Tibial nerve (tissue), 4 donors: Measurements from ENCODE around the gene CAND1. TPM values are rescaled to one million over a fixed set of nuclear protein-coding genes. Genes with fewer than 3 reads are reported as not detected.

Experiments
- DNase-seq, 2 donors: peaks; one replicate each; pipeline ENCODE4 v3.0.0-alpha.2; 2019; ENCODE audit warnings: low spot score in 2 of 2
- H3K27ac ChIP-seq, 4 donors: fragments of 200-600 bp; sonication (generic) in 3 of 4; one replicate each; pipeline ENCODE4 v1.5.1; 2017 to 2019; ENCODE audit warnings: mild to moderate bottlenecking in 1 of 4
- H3K27me3 ChIP-seq, 2 donors: fragments of 200-600 bp; sonication (generic) in 1 of 2; one replicate each; pipeline versions ENCODE4 v1.5.1 to v1.6.0; 2017 to 2019
- H3K36me3 ChIP-seq, 3 donors: fragments of 200-600 bp; sonication (generic); one replicate each; pipeline ENCODE4 v1.5.1; 2018 to 2019
- H3K4me1 ChIP-seq, 4 donors: fragments of 200-600 bp; sonication (generic) in 3 of 4; one replicate each; pipeline ENCODE4 v1.5.1; 2017 to 2019
- H3K4me3 ChIP-seq, 4 donors: fragments of 200-600 bp; sonication (generic) in 3 of 4; one replicate each; pipeline ENCODE4 v1.5.1; 2017 to 2019; ENCODE audit warnings: mild to moderate bottlenecking in 1 of 4, moderate library complexity in 1 of 4
- H3K9me3 ChIP-seq, 4 donors: fragments of 200-600 bp; sonication (generic) in 3 of 4; one replicate each; pipeline ENCODE4 v1.5.1; 2017 to 2019
- CTCF ChIP-seq, 5 experiments: fragments of 200-600 bp in 3 of 5; fragments of 450-650 bp in 2 of 5; sonication (generic) in 3 of 5; IDR thresholded peaks; one replicate each; pipeline ENCODE4 v1.5.1; 2016 to 2019; ENCODE audit warnings: antibody characterized with exemption in 5 of 5, mild to moderate bottlenecking in 3 of 5, moderate library complexity in 2 of 5
- EP300 ChIP-seq, 2 donors: sonication (generic); formaldehyde crosslinking; IDR thresholded peaks; one replicate each; pipeline ENCODE4 v1.6.1; 2017; ENCODE audit warnings: antibody characterized with exemption in 2 of 2, mild to moderate bottlenecking in 1 of 2
- POLR2A ChIP-seq, 2 donors: fragments of 450-650 bp; IDR thresholded peaks; one replicate each; pipeline ENCODE4 v1.6.1; 2017; ENCODE audit warnings: antibody characterized with exemption in 2 of 2, mild to moderate bottlenecking in 2 of 2, moderate library complexity in 2 of 2
- WGBS, 2 donors: methylation state at CpG; one replicate each; pipeline ENCODE4 v1.1.5; 2018; 5-methylcytosine and 5-hydroxymethylcytosine counted together
- total RNA-seq, 4 donors: library from RNA; depleted of rRNA; stranded (reverse); fragments of >200 nt; gene quantifications; one replicate each; pipeline ENCODE4 v1.1.0, GENCODE V29; 2016

The CAND1 gene
- total RNA-seq, 4 donors from 2014 or later = 67.2 to 105 (median 72.9) TPM

GRCh38 chr12:67271976-67272375 lies 2.8 kb downstream of the CAND1 start:
- no peaks in the 10 kb centered on the region for H3K27me3 ChIP-seq
- no peak for TF ChIP-seq EP300 (IDR thresholded peaks at IDR 0.05)
- TF ChIP-seq CTCF (IDR thresholded peaks at IDR 0.05) = no peak
- TF ChIP-seq POLR2A (IDR thresholded peaks at IDR 0.05) = no peak
- H3K9me3 ChIP-seq = no peaks in the 10 kb centered on the region
- no peaks in the 10 kb centered on the region for H3K36me3 ChIP-seq
- H3K27ac ChIP-seq = peak overlapping the region in 2 of 4 donors; percentile 97
- DNase-seq = no peak
- H3K4me3 ChIP-seq = no peak overlapping the region
- 24 to 29% methylated on average over 1 of the region's 1 CpG for WGBS, 2 donors
- H3K4me1 ChIP-seq = peaks cover 0 to 62% (median 35%) of the 10 kb centered on the region in 4 donors

- H3K4me3 ChIP-seq = no peak overlapping the region
- TF ChIP-seq CTCF (IDR thresholded peaks at IDR 0.05) = no peak
- TF ChIP-seq POLR2A (IDR thresholded peaks at IDR 0.05) = no peak
- TF ChIP-seq EP300 (IDR thresholded peaks at IDR 0.05) = no peak
- WGBS, 2 donors = 15 to 16% methylated on average over 3 of the region's 3 CpGs
- no peaks in the 10 kb centered on the region for H3K27me3 ChIP-seq
- H3K36me3 ChIP-seq = no peaks in the 10 kb centered on the region
- H3K9me3 ChIP-seq = no peaks in the 10 kb centered on the region
- DNase-seq = no peak
- H3K4me1 ChIP-seq = peaks cover 0 to 70% (median 34%) of the 10 kb centered on the region in 4 donors
- H3K27ac ChIP-seq = peak overlapping the region in 1 of 4 donors; percentile 35
These were observed 5.0 kb downstream of the CAND1 start for GRCh38 chr12:67274186-67274585.

- Histone ChIP-seq H3K4me1 (peaks cover 0 to 82% (median 38%) of the 10 kb centered on the region in 4 donors), H3K36me3 (no peaks in the 10 kb centered on the region), H3K4me3 (no peak overlapping the region), H3K27ac (no peak overlapping the region), H3K9me3 (no peaks in the 10 kb centered on the region), H3K27me3 (no peaks in the 10 kb centered on the region)
- 87 to 97% methylated on average over 6 of the region's 6 CpGs for WGBS, 2 donors
- TF ChIP-seq POLR2A (IDR thresholded peaks at IDR 0.05) (no peak), EP300 (IDR thresholded peaks at IDR 0.05) (no peak), CTCF (IDR thresholded peaks at IDR 0.05) (no peak)
- DNase-seq = no peak
These were observed 6.3 kb downstream of the CAND1 start for GRCh38 chr12:67275380-67275913.

- Histone ChIP-seq H3K27me3 (no peaks in the 10 kb centered on the region), H3K36me3 (no peaks in the 10 kb centered on the region), H3K4me1 (peaks cover 0 to 84% (median 35%) of the 10 kb centered on the region in 4 donors), H3K4me3 (no peak overlapping the region), H3K9me3 (no peaks in the 10 kb centered on the region), H3K27ac (no peak overlapping the region)
- WGBS, 2 donors = 65 to 78% methylated on average over 3 of the region's 3 CpGs
- DNase-seq = no peak
- TF ChIP-seq CTCF (IDR thresholded peaks at IDR 0.05) = no peak
- no peak for TF ChIP-seq POLR2A (IDR thresholded peaks at IDR 0.05)
- TF ChIP-seq EP300 (IDR thresholded peaks at IDR 0.05) = no peak
These were observed 7.3 kb downstream of the CAND1 start for GRCh38 chr12:67276421-67276820.

- Histone ChIP-seq H3K36me3 (peaks cover 0 to 12% (median 0%) of the 10 kb centered on the region in 3 donors), H3K27me3 (no peaks in the 10 kb centered on the region), H3K9me3 (no peaks in the 10 kb centered on the region), H3K4me3 (no peak overlapping the region), H3K27ac (no peak overlapping the region), H3K4me1 (peaks cover 0 to 59% (median 15%) of the 10 kb centered on the region in 4 donors)
- no peak for TF ChIP-seq POLR2A (IDR thresholded peaks at IDR 0.05)
- TF ChIP-seq CTCF (IDR thresholded peaks at IDR 0.05) = no peak
- no peak for TF ChIP-seq EP300 (IDR thresholded peaks at IDR 0.05)
- WGBS, 2 donors = 17 to 28% methylated on average over 1 of the region's 1 CpG
- no peak for DNase-seq
These were observed 10.5 kb downstream of the CAND1 start for GRCh38 chr12:67279637-67280036.
